ENCODE results near the gene CACNG4. TPM values are rescaled to one million over a fixed set of nuclear protein-coding genes. Genes with fewer than 3 reads are reported as not detected.

CACNG4 gene
- polyA plus RNA-seq, 4 donors: 3.6 to 4.7 (median 3.8) TPM

Other genes starting within 250 kb of the CACNG4 start
- gene CACNG5, start 129.6 kb upstream of the CACNG4 start, polyA plus RNA-seq (ENCODE audit: insufficient read length in 4 of 4): 1 to 10 TPM; 2.9 to 3.5 (median 3.0) TPM
- not detected for gene CACNG1, start 79.8 kb downstream of the CACNG4 start, polyA plus RNA-seq (ENCODE audit: insufficient read length in 4 of 4)